Gastrocnemius medialis (tissue), 4 donors: Measurements from ENCODE around the gene PERP. TPM values are rescaled to one million over a fixed set of nuclear protein-coding genes. Genes with fewer than 3 reads are reported as not detected.

ENCODE experiments used
- ATAC-seq, 2 donors: fragments of 150-250 bp; one replicate each; pipeline ENCODE4 v1.9.1; 2016
- DNase-seq, 2 donors: peaks; one replicate each; pipeline ENCODE4 v3.0.0-alpha.2; 2019
- H3K27ac ChIP-seq, 4 donors: fragments of 200-600 bp; sonication (generic); 1 replicate in 1 of 4; 2 replicates in 3 of 4; pipeline ENCODE4 v1.5.1; 2016 to 2018; ENCODE audit warnings: mild to moderate bottlenecking in 2 of 4, moderate library complexity in 1 of 4
- H3K27me3 ChIP-seq, 3 donors: fragments of 200-600 bp; sonication (generic) in 2 of 3; 1 replicate in 1 of 3; 2 replicates in 2 of 3; pipeline versions ENCODE4 v1.5.1 to v1.6.0; 2016 to 2019; ENCODE audit warnings: mild to moderate bottlenecking in 1 of 3, moderate library complexity in 1 of 3
- H3K36me3 ChIP-seq, 2 donors: fragments of 200-600 bp; sonication (generic) in 1 of 2; one replicate each; pipeline ENCODE4 v1.5.1; 2017 to 2018
- H3K4me1 ChIP-seq, 2 donors: fragments of 200-600 bp; sonication (generic) in 1 of 2; one replicate each; pipeline ENCODE4 v1.5.1; 2016 to 2017; ENCODE audit warnings: mild to moderate bottlenecking in 2 of 2
- H3K4me3 ChIP-seq, 4 donors: fragments of 200-600 bp; sonication (generic) in 3 of 4; 1 replicate in 1 of 4; 2 replicates in 3 of 4; pipeline ENCODE4 v1.5.1; 2016 to 2019; ENCODE audit warnings: mild to moderate bottlenecking in 2 of 4
- H3K9me3 ChIP-seq, 3 donors: fragments of 200-600 bp; sonication (generic) in 2 of 3; 1 replicate in 1 of 3; 2 replicates in 2 of 3; pipeline ENCODE4 v1.5.1; 2016 to 2019
- POLR2A ChIP-seq, 2 donors: fragments of 450-650 bp; IDR thresholded peaks; one replicate each; pipeline ENCODE4 v1.6.1; 2017; ENCODE audit warnings: antibody characterized with exemption in 2 of 2, mild to moderate bottlenecking in 2 of 2, moderate library complexity in 2 of 2
- in situ Hi-C, 4 donors: fragments of 200-750 bp; cut with MboI; loops; one replicate each; pipeline versions ENCODE4 v1.15.0 to v1.8.0; 2017; ENCODE audit warnings: low sequenced_read_pairs in 4 of 4
- intact Hi-C: fragments of 100-400 bp; cut with DNase I; formaldehyde crosslinking; loops from one replicate; pipeline ENCODE4 v1.15.1; 2023; ENCODE audit warnings: low total_unique reads
- total RNA-seq, 4 donors: library from RNA; depleted of rRNA; stranded (reverse); fragments of >200 nt; gene quantifications; one replicate each; pipeline versions ENCODE4 v1.1.0 to v1.2.3, GENCODE V29; 2016
- TF ChIP-seq, protein P1 (sequence below), 5 experiments: fragments of 450-650 bp in 3 of 5; fragments of 200-600 bp in 2 of 5; sonication (generic) in 2 of 5; IDR thresholded peaks in 4 of 5; conservative IDR thresholded peaks in 1 of 5; 1 replicate in 4 of 5; 2 replicates in 1 of 5; pipeline ENCODE4 v1.5.1; 2016 to 2019; ENCODE audit warnings: antibody characterized with exemption in 5 of 5, mild to moderate bottlenecking in 3 of 5, moderate library complexity in 3 of 5

PERP gene
- total RNA-seq, 4 donors from 2014 or later = 1.5 to 3.1 (median 2.1) TPM

DNA sequence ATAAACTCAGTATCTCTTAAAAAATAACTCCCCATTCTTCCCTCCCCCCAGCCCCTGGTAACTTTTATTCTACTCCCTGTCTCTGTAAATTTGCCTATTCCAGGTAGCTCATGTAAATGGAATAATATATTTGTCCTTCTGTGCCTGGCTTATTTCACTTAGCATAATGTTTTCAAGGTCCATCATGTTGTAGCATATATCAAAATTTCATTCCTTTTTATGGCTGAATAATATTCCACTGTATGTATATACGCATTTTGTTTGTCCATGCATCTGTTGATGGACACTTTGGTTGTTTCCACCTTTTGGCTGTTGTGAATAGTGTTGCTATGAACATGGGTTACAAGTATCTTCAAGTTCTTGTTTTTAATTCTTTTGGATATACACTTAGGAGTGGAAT lies 13.0 kb downstream of the PERP start:
- Histone ChIP-seq H3K9me3 (no peaks in the 10 kb centered on the region), H3K4me3 (no peak overlapping the region), H3K27ac (no peak overlapping the region), H3K4me1 (no peaks in the 10 kb centered on the region), H3K27me3 (peaks cover 0 to 4% (median 0%) of the 10 kb centered on the region in 3 donors), H3K36me3 (no peaks in the 10 kb centered on the region)
- intact Hi-C loops = no loop called here
- no peak for TF ChIP-seq POLR2A (IDR thresholded peaks at IDR 0.05)
- TF ChIP-seq, protein P1, sequence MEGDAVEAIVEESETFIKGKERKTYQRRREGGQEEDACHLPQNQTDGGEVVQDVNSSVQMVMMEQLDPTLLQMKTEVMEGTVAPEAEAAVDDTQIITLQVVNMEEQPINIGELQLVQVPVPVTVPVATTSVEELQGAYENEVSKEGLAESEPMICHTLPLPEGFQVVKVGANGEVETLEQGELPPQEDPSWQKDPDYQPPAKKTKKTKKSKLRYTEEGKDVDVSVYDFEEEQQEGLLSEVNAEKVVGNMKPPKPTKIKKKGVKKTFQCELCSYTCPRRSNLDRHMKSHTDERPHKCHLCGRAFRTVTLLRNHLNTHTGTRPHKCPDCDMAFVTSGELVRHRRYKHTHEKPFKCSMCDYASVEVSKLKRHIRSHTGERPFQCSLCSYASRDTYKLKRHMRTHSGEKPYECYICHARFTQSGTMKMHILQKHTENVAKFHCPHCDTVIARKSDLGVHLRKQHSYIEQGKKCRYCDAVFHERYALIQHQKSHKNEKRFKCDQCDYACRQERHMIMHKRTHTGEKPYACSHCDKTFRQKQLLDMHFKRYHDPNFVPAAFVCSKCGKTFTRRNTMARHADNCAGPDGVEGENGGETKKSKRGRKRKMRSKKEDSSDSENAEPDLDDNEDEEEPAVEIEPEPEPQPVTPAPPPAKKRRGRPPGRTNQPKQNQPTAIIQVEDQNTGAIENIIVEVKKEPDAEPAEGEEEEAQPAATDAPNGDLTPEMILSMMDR (IDR thresholded peaks at IDR 0.05 in 4 of 5, conservative IDR thresholded peaks at IDR 0.05 in 1 of 5) = no peak
- DNase-seq (no peak), ATAC-seq (no peak)
- in situ Hi-C loops = no loop called here

DNA sequence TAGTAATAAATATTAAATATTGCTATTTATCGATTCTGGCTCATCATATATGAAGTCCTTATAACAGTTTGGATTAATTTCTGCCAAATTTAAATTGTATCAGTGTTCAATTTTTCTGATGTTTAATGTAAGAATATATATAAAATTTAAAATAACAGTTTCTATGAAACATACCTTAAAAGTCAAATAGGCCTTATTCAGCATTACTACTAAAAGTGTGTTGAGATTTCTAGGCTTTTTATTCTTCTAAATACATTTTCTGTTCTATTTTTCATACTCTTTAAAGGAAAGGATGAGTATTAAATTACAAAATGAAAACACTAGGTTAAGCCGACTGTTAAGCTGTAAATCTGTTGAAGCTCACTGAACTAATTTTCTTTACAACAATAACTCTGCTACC lies 13.6 kb downstream of the PERP start:
- H3K27ac ChIP-seq = no peak overlapping the region
- in situ Hi-C loops = no loop called here
- H3K36me3 ChIP-seq = no peaks in the 10 kb centered on the region
- H3K4me1 ChIP-seq = no peaks in the 10 kb centered on the region
- DNase-seq (no peak), ATAC-seq (no peak)
- H3K27me3 ChIP-seq = peaks cover 0 to 6% (median 0%) of the 10 kb centered on the region in 3 donors
- H3K9me3 ChIP-seq = no peaks in the 10 kb centered on the region
- intact Hi-C loops = no loop called here
- no peak overlapping the region for H3K4me3 ChIP-seq
- no peak for TF ChIP-seq POLR2A (IDR thresholded peaks at IDR 0.05)
- TF ChIP-seq, protein P1 (IDR thresholded peaks at IDR 0.05 in 4 of 5, conservative IDR thresholded peaks at IDR 0.05 in 1 of 5) = no peak

DNA sequence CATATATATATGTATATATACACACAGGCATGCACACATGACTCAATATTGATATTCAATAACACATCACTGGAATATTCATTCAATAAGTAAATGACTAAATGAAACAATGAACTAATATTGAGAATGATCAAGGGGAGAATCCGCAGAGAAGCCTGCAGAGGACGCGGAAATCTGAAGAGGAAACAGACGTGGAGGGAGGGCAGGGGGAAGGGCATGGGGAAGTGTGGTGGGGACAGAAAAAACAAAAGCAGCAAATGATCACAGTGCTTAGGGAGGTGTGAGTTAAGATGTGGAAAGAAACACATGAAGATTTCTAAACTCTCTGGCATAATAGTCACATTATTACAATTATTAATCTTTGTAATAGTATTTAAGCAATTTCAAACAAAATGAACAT lies 14.5 kb downstream of the PERP start:
- ATAC-seq (no peak), DNase-seq (no peak)
- in situ Hi-C loops = no loop called here
- Histone ChIP-seq H3K4me1 (no peaks in the 10 kb centered on the region), H3K27me3 (peaks cover 0 to 6% (median 0%) of the 10 kb centered on the region in 3 donors), H3K36me3 (no peaks in the 10 kb centered on the region), H3K27ac (no peak overlapping the region), H3K4me3 (no peak overlapping the region), H3K9me3 (no peaks in the 10 kb centered on the region)
- TF ChIP-seq, protein P1 (IDR thresholded peaks at IDR 0.05 in 4 of 5, conservative IDR thresholded peaks at IDR 0.05 in 1 of 5) = no peak
- no peak for TF ChIP-seq POLR2A (IDR thresholded peaks at IDR 0.05)
- intact Hi-C loops = no loop called here

DNA sequence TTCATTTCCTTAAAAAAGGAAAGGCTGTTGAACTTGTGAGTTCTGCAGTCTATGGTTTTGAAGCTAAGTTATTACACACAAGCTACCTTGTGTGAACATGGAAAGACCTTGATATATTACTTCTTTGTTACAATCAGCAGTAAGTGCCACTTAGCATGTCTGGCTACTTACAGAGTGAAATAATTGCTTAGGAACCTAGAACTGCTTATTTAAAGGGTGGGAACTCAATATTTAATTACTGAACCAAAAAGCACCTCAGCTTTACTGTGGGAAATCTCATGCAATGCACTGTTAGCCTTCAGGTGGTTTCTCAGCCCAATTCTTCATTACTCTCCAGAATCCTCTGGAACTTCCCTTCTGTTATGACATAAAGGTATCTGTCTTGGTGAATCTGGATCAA lies 17.9 kb downstream of the PERP start:
- no peak for DNase-seq
- ATAC-seq = no peak
- no peak overlapping the region for H3K27ac ChIP-seq
- H3K9me3 ChIP-seq = no peaks in the 10 kb centered on the region
- no peak for TF ChIP-seq POLR2A (IDR thresholded peaks at IDR 0.05)
- TF ChIP-seq, protein P1 (IDR thresholded peaks at IDR 0.05 in 4 of 5, conservative IDR thresholded peaks at IDR 0.05 in 1 of 5) = no peak
- H3K4me3 ChIP-seq = no peak overlapping the region
- H3K36me3 ChIP-seq = no peaks in the 10 kb centered on the region
- no peaks in the 10 kb centered on the region for H3K4me1 ChIP-seq
- H3K27me3 ChIP-seq = peaks cover 0 to 6% (median 0%) of the 10 kb centered on the region in 3 donors
- intact Hi-C loops = no loop called here
- in situ Hi-C loops = no loop called here

DNA sequence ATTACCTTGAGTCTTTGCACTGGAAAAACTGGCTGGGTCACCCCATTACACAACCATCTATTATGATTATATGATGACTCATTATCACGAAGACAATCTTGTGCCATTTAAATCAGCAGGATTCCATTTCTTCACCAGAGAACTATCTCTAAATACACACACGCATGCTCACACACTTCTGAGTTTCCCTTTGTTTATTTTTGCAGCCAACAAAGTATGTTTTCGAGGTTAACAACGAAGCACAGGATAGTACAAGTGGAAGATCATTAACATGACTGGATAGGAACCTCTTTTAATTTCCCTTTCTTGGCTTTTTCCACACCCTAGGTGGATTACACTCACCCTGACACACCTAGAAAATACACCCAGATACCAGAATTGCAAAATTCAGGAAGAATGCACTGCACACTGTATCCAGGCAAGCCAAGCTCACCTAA lies 18.9 kb downstream of the PERP start:
- intact Hi-C loops = no loop called here
- no peak overlapping the region for H3K4me3 ChIP-seq
- no peak for ATAC-seq
- TF ChIP-seq, protein P1 (IDR thresholded peaks at IDR 0.05 in 4 of 5, conservative IDR thresholded peaks at IDR 0.05 in 1 of 5) = no peak
- TF ChIP-seq POLR2A (IDR thresholded peaks at IDR 0.05) = no peak
- H3K36me3 ChIP-seq = no peaks in the 10 kb centered on the region
- H3K9me3 ChIP-seq = no peaks in the 10 kb centered on the region
- in situ Hi-C loops = no loop called here
- peaks cover 0 to 6% (median 0%) of the 10 kb centered on the region in 3 donors for H3K27me3 ChIP-seq
- H3K27ac ChIP-seq = no peak overlapping the region
- no peak for DNase-seq
- no peaks in the 10 kb centered on the region for H3K4me1 ChIP-seq
